ENCODE data around the gene ETNK2. TPM values are rescaled to one million over a fixed set of nuclear protein-coding genes. Genes with fewer than 3 reads are reported as not detected.

ETNK2 gene
- total RNA-seq, 2 donors from 2014 or later: 16.7 to 24.4 TPM

- no peaks in the 10 kb centered on the region for H3K36me3 ChIP-seq (ENCODE audit: control insufficient read depth, insufficient read depth, low read length)
- H3K27ac ChIP-seq (ENCODE audit: low read depth, low read length): no peak overlapping the region
- DNase-seq: no peak
- WGBS, 2 experiments (ENCODE audit: insufficient coverage in 1 of 2, insufficient read length in 1 of 2): 97 to 100% methylated on average over 1 to 2 of the region's 2 CpGs
- Mint-ChIP-seq H3K36me3 (ENCODE audit: low read depth) (peaks cover 9% of the 10 kb centered on the region), H3K27ac (no peak overlapping the region), H3K4me3 (no peak overlapping the region), H3K27me3 (ENCODE audit: insufficient read depth) (no peaks in the 10 kb centered on the region), H3K4me1 (no peaks in the 10 kb centered on the region), H3K9me3 (no peaks in the 10 kb centered on the region)
- H3K4me3 ChIP-seq (ENCODE audit: low read length): no peak overlapping the region
- H3K4me1 ChIP-seq (ENCODE audit: control insufficient read depth, insufficient read depth, low read length): no peaks in the 10 kb centered on the region
- H3K27me3 ChIP-seq (ENCODE audit: control insufficient read depth, insufficient read depth, low read length, poor library complexity, severe bottlenecking): peaks cover 12% of the 10 kb centered on the region
- H3K9ac ChIP-seq (ENCODE audit: extremely low read depth, low read length, poor library complexity, severe bottlenecking): no peak overlapping the region
- no peaks in the 10 kb centered on the region for H3K9me3 ChIP-seq (ENCODE audit: control insufficient read depth, low read length)
- no peak for TF ChIP-seq CTCF (conservative IDR thresholded peaks at IDR 0.05)
These were observed 12.8 kb downstream of the ETNK2 start for GRCh38 chr1:204139088-204139487.

GRCh38 chr1:204136814-204137213 is 15.0 kb downstream of the ETNK2 start:
- Histone ChIP-seq H3K4me1 (ENCODE audit: control insufficient read depth, insufficient read depth, low read length) (no peaks in the 10 kb centered on the region), H3K4me3 (ENCODE audit: low read length) (no peak overlapping the region), H3K27ac (ENCODE audit: low read depth, low read length) (no peak overlapping the region), H3K27me3 (ENCODE audit: control insufficient read depth, insufficient read depth, low read length, poor library complexity, severe bottlenecking) (no peaks in the 10 kb centered on the region), H3K9me3 (ENCODE audit: control insufficient read depth, low read length) (no peaks in the 10 kb centered on the region), H3K36me3 (ENCODE audit: control insufficient read depth, insufficient read depth, low read length) (peaks cover 5% of the 10 kb centered on the region), H3K9ac (ENCODE audit: extremely low read depth, low read length, poor library complexity, severe bottlenecking) (no peak overlapping the region)
- Mint-ChIP-seq H3K27me3 (ENCODE audit: insufficient read depth) (no peaks in the 10 kb centered on the region), H3K4me1 (no peaks in the 10 kb centered on the region), H3K9me3 (no peaks in the 10 kb centered on the region), H3K36me3 (ENCODE audit: low read depth) (peaks cover 13% of the 10 kb centered on the region), H3K27ac (no peak overlapping the region), H3K4me3 (no peak overlapping the region)
- peak; percentile 40 for TF ChIP-seq CTCF (conservative IDR thresholded peaks at IDR 0.05)
- peak; percentile 63 for DNase-seq
- 79% methylated on average over 2 of the region's 2 CpGs; no CpG with 5 or more reads in 1 of the 2 experiments for WGBS, 2 experiments (ENCODE audit: insufficient coverage in 1 of 2, insufficient read length in 1 of 2)

GRCh38 chr1:204134103-204134502 is 17.7 kb downstream of the ETNK2 start:
- Histone ChIP-seq H3K9me3 (ENCODE audit: control insufficient read depth, low read length) (no peaks in the 10 kb centered on the region), H3K36me3 (ENCODE audit: control insufficient read depth, insufficient read depth, low read length) (peaks cover 5% of the 10 kb centered on the region), H3K4me1 (ENCODE audit: control insufficient read depth, insufficient read depth, low read length) (no peaks in the 10 kb centered on the region), H3K27ac (ENCODE audit: low read depth, low read length) (no peak overlapping the region), H3K4me3 (ENCODE audit: low read length) (no peak overlapping the region), H3K9ac (ENCODE audit: extremely low read depth, low read length, poor library complexity, severe bottlenecking) (no peak overlapping the region), H3K27me3 (ENCODE audit: control insufficient read depth, insufficient read depth, low read length, poor library complexity, severe bottlenecking) (no peaks in the 10 kb centered on the region)
- H3K27ac Mint-ChIP-seq: no peak overlapping the region
- WGBS, 2 experiments (ENCODE audit: insufficient coverage in 1 of 2, insufficient read length in 1 of 2): 86 to 100% methylated on average over 9 to 11 of the region's 11 CpGs
- DNase-seq: no peak
- H3K4me1 Mint-ChIP-seq: peaks cover 3% of the 10 kb centered on the region
- no peaks in the 10 kb centered on the region for H3K27me3 Mint-ChIP-seq (ENCODE audit: insufficient read depth)
- H3K4me3 Mint-ChIP-seq: no peak overlapping the region
- H3K9me3 Mint-ChIP-seq: no peaks in the 10 kb centered on the region
- peaks cover 10% of the 10 kb centered on the region for H3K36me3 Mint-ChIP-seq (ENCODE audit: low read depth)
- TF ChIP-seq CTCF (conservative IDR thresholded peaks at IDR 0.05): no peak
